Posterior cingulate gyrus (tissue), 11 donors: ENCODE data around the gene ITGB3BP.
"Not testable (repeated sequence)": the region's sequence is repeated elsewhere in the genome, so short reads cannot be mapped to it uniquely, and the experiment has no call there.

Experiments used
- DNase-seq, 10 donors: peaks; one replicate each; pipeline versions ENCODE4 v3.0.0 to v3.0.0-alpha.2; 2020 to 2021; ENCODE audit warnings: mixed read lengths in 3 of 10
- intact Hi-C: fragments of 100-400 bp; cut with DNase I; formaldehyde crosslinking; loops from one replicate; pipeline ENCODE4 v1.15.1; 2023

Gene ITGB3BP, protein sequence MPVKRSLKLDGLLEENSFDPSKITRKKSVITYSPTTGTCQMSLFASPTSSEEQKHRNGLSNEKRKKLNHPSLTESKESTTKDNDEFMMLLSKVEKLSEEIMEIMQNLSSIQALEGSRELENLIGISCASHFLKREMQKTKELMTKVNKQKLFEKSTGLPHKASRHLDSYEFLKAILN

DNA sequence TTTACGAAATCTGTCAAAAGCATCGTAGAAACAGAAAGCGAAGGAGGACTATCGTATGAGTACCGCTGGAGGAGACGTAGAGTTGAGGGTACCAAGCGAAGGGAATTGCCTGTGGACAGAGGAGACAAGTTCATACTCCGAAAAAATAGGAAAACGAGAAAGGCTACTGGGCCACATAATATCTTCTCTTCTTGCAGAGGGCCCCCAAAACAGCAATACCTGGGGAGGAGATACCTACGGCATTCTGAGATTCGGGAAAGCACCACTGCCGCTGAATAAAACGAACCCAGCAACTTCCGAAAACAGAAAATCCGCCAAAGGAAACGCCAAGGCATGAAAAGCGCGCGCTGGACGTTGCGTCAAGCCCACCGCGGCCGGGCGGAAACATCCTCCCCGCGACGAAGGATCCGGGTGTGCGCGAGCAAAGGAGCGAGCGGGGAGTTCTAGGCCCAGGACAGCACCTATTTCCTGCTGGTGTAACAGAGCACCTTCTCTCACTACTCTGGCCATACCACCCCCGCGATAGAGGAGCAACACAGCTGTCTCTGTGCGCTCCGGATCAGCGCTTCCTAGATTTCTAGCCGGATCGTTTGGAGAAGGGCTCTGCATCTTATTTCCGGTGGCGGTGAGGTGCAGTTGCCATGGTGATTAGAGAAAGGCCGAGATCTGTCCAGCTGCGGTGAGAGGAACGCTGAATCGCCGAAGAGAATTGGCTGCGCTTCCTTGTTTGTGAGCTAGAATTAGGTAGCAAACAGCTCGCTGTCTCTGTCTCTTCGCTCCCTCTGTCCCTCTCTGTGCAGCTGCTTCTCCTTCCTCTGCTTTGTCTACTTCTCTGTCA, at the start of gene ITGB3BP, which contains the start of gene EFCAB7:
Gene ITGB3BP, minus strand, starts transcription at position 335 of the 838 bp plus-strand sequence. Its CDS starts 92 bp downstream, at position 243.
Gene EFCAB7, plus strand, starts transcription at position 635 of the 838 bp plus-strand sequence. CDS start 2,048 bp downstream, outside the sequence.
- peak; percentile 75 to 97 (median 84) for DNase-seq
- intact Hi-C loops = no loop called here

- intact Hi-C loops, DNase-seq: not testable (repeated sequence)
Observed at GRCh38 chr1:63572686-63573085, 49.7 kb upstream of the ITGB3BP start.

DNA sequence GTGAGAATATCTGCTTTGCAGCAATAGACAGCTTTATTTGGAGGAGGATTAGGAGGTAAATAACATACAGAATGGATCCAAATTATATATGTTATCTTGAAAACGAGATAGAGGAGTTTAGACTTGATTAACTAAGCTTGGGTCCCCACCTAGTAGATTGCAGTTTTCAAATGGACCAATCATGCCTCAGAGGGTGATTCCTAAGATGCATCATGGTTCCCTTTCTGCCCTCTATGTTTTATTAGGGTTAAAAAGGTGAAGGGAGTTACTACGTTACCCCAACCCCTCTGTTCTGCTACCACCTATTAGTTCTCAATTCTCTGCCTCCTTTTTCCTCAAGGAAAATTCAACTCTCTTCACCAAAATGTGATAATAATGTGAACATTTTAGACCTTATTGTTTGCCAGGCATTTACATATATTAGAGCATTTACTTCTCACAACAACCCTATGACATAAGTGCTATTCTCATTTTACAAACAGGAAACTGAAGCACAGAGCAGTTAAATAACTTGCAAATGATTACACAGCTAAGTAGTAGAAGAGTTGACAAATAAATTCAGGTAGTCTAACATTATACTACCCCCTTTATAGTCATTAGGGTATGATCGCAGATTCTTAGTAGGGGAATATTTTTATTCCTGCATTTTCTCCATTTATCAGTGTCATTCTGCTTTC, 46.8 kb upstream of the ITGB3BP start:
- DNase-seq = no peak
- intact Hi-C loops = no loop called here

DNA sequence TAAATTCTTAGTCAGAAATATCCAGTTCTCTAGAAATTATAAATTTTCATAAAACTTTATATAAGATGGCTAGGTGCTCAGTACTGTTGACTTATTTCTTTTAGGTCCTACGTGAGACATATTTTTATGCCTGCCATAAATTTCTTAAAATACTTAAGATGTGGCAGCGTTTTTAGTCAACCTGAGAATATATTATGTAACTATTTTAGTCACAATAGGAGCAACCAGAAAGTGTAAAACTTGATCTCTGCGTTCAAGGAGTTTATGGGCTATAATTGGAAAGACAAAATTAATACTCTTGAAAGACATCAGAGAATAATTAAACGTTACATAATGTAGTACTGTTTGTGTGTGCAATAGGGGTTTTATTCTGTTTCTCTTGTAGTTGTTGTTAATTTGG, 46.0 kb upstream of the ITGB3BP start:
- no peak for DNase-seq
- intact Hi-C loops = no loop called here

DNA sequence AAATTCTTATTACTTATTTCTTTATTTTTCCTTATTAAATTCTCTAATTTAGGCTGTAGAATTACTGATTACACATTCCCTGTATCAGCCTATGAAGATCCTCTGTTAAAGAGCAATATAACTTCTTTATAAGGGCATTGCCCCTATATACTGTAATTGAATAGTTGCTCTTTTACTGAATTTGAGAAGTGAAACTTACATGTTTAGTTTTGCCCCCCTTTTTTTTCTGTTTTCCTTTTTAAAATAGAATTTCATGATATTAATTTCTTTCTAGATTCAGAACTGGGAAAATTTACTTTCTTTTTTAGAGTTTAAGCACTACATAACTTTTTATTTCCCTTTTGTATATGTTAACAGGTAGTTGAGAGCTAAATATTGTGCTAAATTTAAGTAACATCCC, 40.7 kb upstream of the ITGB3BP start:
- DNase-seq = no peak
- intact Hi-C loops = no loop called here

GRCh38 chr1:63559357-63559756, 36.3 kb upstream of the ITGB3BP start:
- intact Hi-C loops = no loop called here
- no peak for DNase-seq

DNA sequence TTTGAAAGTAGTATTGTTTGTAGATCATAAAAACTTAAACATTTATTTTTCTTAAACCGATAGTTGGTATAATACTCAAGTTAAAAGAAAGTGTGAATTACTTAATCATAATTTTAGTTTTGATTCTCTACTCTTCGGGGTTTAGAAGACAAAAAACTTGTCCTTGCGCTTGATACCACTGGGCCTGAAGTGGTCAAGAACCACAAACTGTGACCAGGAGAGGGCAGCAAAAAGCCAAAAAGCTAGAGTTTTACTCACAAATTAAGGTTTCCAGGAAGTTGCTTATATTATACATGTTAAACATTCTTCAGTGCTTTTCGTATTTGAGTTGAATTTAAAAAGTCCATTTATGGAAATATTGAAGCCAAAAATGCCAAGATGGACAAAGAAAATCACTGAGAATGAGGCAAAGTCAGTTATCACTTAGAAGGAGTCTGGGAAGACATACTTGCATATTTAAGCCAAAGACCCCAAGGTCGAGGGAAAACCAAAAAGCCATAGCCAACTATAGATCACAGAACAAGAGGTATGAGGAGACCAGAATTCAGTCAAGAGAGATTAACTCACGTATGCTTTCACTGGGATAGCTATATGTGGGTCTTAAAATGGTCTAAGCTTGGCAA, 34.5 kb upstream of the ITGB3BP start:
- DNase-seq = peak in 3 of 10 donors; percentile 15 to 22 (median 15)
- intact Hi-C loops = no loop called here

DNA sequence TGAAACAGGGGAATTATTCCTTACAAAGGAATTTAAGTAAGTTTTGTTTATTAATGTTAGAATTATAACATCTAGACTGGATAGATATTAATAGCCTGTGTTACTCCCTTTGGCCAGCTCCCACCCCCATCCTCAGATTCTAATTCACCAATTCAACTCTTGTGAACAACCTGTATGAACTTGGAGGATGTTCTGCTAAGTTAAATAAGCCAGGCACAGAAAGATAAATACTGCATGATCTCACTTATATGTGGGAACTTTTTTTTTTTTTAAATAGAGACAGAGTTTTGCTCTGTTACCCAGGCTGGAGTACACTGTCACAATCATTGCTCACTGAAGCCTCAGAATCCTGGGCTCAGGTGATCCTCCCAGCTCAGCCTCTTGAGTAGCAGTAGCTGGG, 32.5 kb upstream of the ITGB3BP start:
- intact Hi-C loops = no loop called here
- DNase-seq = no peak

- intact Hi-C loops = no loop called here
- no peak for DNase-seq
Observed at GRCh38 chr1:63548877-63549276, 25.9 kb upstream of the ITGB3BP start.

DNA sequence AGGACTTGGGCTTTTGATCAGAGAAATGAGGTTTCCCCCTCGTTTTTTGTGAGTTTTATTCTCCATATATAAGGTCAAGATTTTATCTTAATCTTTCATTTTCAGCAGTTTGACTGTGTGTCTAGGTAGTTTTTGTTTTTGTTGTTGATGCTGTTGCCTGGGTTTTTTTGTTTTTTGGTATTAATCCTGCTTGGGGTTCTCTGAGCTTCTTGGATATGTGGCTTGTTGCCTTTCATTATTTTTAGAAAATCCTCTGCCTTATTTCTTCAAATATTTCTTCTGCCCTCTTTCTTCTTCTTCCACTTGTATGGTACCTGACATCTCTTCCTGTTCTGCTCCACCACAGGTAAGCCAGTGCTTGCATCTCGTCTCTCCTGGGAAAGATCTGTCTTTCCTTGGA, 25.3 kb upstream of the ITGB3BP start:
- intact Hi-C loops = no loop called here
- DNase-seq = no peak

DNA sequence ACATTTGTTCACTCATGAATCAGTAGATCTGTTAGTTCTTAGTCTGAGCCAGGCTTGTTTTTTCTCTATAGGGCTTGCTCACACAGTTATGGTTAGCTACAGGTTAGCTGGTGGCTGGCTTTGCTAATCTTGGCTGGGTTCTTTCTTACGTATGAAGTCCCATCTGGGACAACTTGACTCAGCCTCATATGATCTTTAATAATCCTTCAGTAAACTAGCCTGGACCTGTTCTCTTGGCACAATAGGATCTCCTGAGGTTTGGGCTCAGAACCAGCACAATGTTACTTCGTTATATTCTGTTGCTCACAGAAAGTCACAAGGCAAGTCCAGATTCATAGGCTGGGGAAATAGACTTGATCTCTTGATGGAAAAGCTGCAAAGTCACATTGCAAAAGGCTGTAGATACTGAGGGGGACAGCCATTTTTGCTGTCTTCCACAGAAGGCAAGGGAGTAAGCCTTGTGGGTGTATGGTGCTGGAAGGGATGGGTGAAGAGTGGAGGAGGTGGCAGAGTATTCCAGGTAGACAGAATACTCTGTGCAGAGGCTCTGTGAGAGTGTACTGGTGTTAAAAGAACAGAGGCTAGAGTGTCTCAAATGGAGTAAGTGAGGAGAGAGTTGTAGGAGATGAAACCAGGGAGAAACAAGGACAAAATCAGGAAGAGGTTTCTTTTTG, 24.7 kb upstream of the ITGB3BP start:
- intact Hi-C loops = no loop called here
- no peak for DNase-seq

GRCh38 chr1:63545780-63546179, 22.8 kb upstream of the ITGB3BP start:
- intact Hi-C loops = no loop called here
- DNase-seq = no peak

DNA sequence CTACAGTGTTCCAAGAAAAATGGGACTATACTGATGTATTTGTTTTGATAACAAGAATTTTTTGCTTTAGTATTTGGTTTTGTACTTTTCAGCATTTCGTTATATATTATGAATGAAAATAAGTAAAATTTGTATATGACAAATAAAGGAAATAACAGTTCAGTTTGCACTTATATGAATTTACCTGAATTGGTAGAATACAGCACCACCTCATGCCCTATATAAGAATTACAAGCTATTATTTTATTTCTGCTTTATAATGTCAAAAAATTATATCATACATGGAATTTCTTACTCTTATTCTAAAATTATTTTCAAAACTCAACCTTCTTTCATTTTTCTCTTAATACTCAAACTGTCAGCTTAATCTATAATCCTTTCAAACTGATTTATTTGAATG, 14.9 kb upstream of the ITGB3BP start:
- intact Hi-C loops = no loop called here
- no peak for DNase-seq

DNA sequence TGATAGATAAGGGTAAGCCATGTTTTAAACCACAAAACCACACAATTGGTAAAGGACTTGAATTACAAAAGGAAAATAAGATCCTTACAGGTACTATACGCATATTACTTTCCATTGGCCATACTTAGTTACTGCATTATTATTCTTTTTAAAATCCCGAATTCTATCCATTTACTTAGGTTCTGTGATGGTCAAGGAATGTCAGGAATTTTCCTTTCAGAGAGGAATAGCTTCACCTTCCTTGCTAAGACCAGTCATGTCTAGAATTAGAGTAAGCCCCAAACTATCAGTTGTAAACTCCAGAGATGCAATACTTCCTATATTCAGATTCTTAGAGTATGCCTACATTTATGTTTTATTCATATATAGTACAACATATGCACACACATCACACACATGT, 14.0 kb upstream of the ITGB3BP start:
- no peak for DNase-seq
- intact Hi-C loops = no loop called here

DNA sequence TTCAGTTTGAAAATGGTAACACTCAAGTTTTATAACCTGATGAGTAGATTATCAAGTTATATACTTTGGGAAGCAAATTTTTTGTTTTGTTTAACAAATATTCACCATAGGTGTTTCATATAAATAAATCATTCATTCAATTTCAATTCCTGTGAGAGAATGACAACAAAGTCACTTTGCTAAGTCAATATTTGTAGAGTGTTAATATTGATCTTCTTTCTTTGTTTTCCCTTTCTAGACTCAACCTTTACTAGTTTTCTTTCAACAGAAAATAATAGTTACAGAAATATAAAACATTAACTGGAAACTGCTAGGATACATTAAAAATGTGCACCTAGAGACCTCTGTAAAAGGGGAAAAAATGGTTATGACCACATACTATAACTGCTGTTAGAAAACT, 11.4 kb upstream of the ITGB3BP start:
- DNase-seq = no peak
- intact Hi-C loops = no loop called here

DNA sequence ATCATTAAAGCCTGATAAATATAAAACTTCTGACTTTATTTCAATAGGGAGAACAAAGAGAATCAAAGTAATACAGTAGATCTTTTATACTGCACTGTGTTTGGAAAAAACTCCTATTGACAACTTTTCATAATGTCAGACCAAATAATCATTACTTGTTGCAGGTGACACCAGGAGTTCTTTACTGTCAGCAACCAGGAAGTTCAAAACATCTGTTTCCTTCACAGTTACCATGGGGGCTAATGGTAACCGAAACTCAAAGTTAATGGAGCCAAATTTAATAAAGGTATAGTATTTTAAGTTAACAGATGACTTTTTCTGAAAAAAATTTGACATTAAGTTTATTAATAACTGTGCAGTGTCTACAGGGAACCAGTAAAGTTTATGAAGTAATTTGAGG, 10.9 kb upstream of the ITGB3BP start:
- intact Hi-C loops = no loop called here
- no peak for DNase-seq

GRCh38 chr1:63532727-63533126, 9.7 kb upstream of the ITGB3BP start:
- DNase-seq = no peak
- intact Hi-C loops = no loop called here

DNA sequence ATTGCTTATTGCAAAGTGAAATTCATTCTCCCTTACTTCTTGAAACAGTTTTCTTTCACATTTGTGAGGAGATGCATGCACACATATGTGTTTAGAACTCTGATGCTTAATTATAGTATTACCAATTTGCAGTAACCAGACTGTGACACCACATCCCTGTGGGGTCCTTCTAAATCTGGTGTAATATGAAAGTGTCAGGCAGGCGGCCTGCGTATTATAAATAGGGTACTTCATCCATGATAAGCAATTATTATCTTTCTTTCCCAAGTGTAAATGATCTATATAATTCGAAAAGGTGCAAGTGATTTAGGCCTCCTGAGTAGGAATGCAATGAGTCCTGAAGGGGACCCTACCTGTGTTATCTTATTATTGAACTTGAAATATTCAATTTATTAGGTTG, 1.2 kb upstream of the ITGB3BP start:
- no peak for DNase-seq
- intact Hi-C loops = no loop called here

GRCh38 chr1:63523738-63524137, 713 bp upstream of the ITGB3BP start:
- peak in 1 of 10 donors; percentile 6 for DNase-seq
- intact Hi-C loops = no loop called here

DNA sequence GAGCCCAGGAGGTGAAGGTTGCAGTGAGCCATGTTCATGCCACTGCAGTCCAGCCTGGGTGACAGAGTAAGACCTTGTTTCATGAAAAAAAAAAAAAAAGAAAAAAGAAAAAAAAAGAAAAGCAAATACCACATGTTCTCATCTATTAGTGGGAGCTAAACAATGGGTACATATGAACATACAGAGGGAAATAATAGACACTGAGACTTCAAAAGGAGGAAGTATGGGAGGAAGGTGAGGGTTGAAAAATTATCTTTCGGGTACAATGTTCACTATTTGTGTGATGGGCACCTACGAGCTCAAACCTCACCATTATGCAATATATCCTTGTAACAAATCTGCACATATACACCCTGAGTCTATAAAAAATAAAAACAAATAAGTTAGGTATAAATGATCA, 6.4 kb downstream of the ITGB3BP start:
- intact Hi-C loops = no loop called here
- no peak for DNase-seq

DNA sequence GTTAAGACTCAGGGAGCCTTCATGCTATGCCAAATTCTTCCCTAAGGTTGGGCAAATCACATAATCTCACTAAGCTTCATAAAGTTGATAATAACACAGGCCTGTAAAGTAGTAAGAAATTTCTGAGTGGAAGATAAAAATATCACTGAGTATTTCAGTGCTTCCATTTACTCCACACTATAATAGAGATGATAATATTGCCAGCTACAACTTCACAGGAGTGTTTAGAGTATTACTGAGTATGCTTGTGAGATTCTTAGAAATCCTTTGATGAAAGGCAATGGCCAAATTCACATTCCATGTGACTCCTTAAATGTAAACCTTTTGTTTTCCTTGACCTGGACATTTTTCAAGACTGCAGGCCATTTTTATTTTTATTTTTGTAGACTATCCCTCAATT, 10.4 kb downstream of the ITGB3BP start:
- DNase-seq = no peak
- intact Hi-C loops = no loop called here
